Ovary (tissue), 3 donors: ENCODE data around the gene VGLL4.

Experiments used
- CTCF ChIP-seq, 3 donors: fragments of 450-650 bp in 2 of 3; fragments of 200-600 bp in 1 of 3; IDR thresholded peaks; one replicate each; pipeline versions ENCODE4 v1.5.1 to v1.8.0; 2016 to 2022; ENCODE audit warnings: antibody characterized with exemption in 3 of 3, mild to moderate bottlenecking in 1 of 3
- POLR2A ChIP-seq: fragments of 450-650 bp; IDR thresholded peaks from one replicate; pipeline ENCODE4 v1.6.1; 2017; ENCODE audit warnings: antibody characterized with exemption, mild to moderate bottlenecking, moderate library complexity
- donor health status: DM: no; HTN: no; CAD: no.

DNA sequence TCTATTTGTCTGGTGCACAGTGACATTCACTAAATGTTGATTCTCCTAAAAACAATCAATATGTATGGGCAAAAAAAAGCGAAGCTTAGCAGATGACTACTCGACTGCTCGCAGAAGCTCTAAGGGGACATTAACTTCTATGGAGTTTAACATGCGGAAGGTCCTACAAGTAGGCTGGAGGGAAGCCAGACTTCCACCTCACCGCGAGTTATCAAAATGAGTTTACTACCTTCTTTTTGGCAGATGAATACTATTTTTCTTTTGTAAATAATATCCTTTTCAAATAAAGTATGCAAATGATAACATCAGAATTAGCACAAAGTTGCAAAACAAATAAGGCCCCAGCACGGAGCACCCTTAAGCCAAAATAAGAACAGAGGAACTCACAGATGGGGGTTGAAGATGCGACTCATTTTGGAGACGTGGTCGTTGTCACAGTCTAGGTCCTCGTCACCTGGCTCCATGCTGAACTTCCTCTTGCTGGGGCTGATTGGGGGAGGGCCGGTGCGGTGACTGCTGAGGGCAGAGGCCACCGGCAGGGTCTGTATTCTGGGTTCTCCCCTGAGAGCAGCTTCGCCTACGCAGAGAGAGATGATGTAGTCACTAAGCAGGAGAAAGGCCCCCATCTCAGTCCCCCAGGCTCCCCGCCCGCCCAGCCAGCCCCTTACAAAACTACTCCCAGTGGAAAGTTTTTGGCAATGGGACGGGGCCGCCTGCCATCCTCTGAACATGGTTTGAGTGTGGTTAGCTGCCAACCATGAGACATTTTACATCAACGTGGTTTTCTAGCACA lies 42.1 kb downstream of the VGLL4 start:
- TF ChIP-seq CTCF (IDR thresholded peaks at IDR 0.05) (no peak), POLR2A (no peak)
